GM12891 (cell line): Measurements from ENCODE around the gene LRRN4.

ENCODE experiments used
- PAX5 ChIP-seq: IDR thresholded peaks from 2 replicates; pipeline ENCODE4 v1.6.1; 2011; ENCODE audit warnings: low read length, moderate library complexity, mild to moderate bottlenecking; ENCODE audit not compliant: insufficient read depth, severe bottlenecking
- POLR2A ChIP-seq: IDR thresholded peaks from 2 replicates; pipeline ENCODE4 v1.6.1; 2011; ENCODE audit warnings: low read depth, low read length, control low read depth
- POLR2AphosphoS5 ChIP-seq: IDR thresholded peaks from 2 replicates; pipeline ENCODE4 v1.6.1; 2011; ENCODE audit warnings: low read depth, low read length, control low read depth
- POU2F2 ChIP-seq: IDR thresholded peaks from 2 replicates; pipeline ENCODE4 v1.6.1; 2011; ENCODE audit warnings: low read depth, mild to moderate bottlenecking, control low read depth, low read length, moderate library complexity

DNA sequence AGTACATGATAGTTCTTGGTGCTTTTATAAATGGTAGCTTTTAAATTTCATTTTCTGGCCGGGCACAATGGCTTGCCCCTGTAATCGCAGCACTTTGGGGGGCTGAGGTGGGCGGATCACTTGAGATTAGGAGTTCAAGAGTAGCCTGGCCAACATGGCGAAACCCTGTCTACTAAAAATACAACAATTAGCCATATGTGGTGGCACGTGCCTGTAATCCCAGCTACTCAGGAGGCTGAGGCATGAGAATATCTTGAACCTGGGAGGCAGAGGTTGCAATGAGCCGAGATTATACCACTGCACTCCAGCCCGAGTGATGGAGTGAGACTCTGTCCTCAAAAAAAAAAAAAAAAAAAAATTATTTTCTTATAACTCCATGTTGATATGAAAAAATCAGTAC, 36.0 kb downstream of the LRRN4 start:
- TF ChIP-seq POLR2AphosphoS5, result no peak
- no peak for TF ChIP-seq POLR2A
- no peak for TF ChIP-seq POU2F2
- TF ChIP-seq PAX5, result no peak
